Activated CD8-positive, alpha-beta memory T cell treated with anti-CD3 and anti-CD28 coated beads, Interleukin-2, amount 50 U/mL, for 24 hours (primary cell): ENCODE data around the gene CPD.
A peak's percentile ranks its signal among the peaks of the same experiment; 100 is the strongest.

ENCODE experiments used
- DNase-seq: peaks from one replicate; pipeline ENCODE4 v3.0.0-alpha.2; 2020; ENCODE audit errors: extremely low read depth

Gene CPD

DNA sequence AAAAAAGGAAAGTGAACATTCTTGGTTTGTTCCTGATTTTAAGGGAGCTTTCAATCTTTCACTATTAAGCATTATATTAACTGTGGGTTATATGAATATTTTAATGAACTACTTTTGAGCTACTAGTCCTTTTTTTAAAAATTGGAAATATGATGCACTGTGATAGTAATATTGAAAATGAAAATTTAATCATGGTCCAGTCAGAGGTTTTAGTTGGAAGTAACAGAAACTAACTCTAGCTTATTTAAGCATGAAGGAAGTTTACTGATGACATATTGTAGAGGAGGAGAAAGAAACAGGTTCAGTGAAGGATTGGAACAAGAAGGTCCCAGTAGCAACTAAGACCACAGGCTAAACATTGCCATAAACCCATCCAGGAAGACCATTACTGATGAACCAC is 24.0 kb upstream of the CPD start:
- no peak for DNase-seq

DNA sequence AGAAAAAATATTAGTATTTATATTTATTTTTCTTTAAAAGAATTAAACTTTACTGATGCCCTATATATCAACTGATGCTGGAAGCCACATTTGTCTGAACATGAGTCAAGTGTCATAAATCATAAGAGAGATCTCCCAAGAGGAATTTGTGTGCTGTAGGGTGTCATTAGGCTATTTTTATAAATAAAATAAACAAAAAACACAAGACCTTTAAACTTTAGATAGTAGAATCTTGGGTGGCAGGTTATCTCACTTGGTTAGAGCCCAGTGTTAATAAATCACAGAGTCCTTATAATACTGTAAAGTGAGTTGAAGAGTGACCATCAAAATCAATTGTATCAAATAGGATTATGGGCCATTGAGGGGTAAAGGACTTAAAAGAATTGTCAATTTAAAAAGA is 21.3 kb upstream of the CPD start:
- DNase-seq, result no peak

DNA sequence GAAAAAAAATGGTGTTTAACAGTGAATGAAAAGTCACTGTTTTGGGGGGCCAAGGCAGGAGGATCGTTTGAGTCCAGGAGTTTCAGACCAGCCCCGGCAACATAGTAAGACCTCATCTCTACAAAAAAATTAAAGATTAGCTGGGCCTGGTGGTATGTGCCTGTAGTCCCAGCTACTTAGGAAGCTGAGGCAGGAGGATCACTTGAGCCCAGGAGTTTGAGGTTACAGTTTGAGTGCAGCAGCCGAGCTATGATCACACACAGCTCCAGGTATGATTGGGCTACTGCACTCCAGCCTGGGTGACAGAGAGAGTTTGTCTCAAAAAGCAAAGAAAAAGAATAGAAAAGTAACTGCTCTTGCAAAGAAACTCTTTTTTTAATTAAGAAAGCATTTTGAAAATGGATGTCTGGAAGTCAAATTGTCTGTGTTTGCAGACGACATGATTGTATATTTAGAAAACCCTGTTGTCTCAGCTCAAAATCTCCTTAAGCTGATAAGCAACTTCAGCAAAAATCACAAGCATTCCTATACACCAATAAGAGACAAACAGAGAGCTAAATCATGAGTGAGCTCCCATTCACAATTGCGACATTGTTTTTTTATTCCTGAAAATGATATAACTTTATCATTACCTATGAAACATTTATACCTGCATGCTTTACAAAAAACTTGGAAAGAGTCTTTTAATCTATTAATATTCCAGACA is 20.5 kb upstream of the CPD start:
- no peak for DNase-seq

DNA sequence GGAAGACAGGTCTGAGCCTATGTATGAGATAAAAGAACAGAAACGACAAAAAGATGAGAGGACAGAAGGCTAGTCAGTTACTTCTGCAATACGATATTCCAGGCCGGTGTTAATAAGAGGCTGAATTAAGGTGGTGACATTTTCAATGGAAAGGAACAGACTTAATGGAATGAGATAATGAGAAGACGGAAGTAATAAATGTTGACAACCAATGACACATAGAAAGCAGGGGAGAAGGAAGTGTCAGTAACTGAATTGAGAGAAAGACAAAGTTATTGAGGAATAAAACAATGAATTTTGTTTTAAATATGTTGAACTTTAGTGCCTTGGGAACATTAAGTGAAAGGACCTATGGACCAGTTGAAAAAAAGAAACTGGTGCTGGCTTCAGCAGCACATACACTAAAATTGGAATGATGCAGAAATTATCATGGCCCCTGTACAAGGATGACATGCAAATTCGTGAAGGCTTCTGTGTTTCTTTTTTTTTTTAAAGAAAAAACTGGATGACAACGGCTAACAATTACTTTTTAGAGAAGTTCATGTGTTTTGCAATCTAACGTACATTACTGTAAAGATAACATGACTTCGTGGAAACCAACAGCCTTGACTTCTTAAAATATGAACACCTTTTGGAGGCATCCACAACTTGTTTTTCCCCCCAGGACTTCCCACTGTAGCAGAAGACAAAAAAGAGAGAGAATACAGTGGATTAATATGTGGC is 18.5 kb upstream of the CPD start:
- DNase-seq, result no peak

DNA sequence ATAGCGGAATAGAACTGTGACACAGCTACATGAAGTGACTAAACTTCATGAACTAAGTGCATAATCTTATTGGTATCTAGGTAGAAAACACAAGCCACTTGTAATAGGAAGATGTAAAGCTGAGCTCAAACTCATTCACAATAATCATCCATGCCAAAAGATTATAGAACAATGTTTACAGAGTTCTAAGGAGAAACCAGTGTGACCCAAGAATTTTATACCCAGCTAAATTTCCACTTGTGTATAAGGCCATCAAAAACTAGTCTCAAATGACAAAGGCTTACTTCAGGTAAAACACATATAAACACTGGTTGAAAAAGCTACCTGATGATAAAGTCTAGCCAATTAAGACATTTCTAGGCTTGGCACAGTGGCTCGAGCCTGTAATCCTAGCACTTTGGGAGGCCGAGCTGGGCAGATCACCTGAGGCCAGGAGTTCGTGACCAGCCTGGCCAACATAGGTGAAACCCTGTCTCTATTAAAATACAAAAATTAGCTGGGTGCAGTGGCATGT is 16.9 kb upstream of the CPD start:
- DNase-seq, result no peak

DNA sequence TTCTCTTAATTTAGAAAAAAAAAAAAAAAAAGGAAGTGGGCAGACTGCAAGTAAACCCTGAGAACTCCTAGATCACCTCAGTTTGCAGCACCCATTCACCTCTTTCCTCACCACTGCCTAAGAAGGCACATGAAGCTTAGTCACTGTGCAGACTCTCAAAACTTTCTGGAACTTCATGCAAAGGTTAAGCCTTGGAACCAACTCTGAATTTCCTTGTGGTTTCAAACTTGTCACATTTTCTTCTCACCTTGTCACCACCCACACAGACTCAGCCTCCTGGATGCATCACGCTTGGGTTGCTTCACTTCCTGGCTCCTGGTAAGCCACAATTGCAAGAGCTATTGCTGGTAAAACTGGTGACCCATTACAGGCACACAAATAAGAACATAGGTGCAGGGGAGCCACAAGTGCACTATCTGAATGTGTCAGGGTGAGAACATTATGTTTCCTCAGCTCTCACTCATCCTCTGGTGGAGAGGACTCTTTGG is 15.0 kb upstream of the CPD start:
- peak; percentile 75 for DNase-seq

DNA sequence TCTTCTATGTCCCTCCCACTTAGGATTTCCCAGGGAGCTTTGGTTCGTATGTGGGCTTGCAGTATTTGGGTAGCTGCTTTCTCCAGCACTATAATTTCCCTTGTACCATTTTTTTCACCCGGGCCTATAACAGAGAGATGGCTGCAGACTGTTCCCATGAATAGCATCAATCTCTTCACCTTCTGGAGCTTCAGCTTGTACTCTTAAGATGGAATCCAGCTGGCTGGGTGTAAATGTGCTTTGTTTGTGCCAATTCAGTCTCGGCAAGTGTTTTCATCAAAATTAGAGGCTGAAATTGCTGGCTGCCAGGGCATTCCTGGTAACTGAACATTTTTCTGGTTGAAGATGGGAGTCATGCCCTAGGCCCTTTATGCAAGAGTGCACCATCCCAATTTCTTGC is 12.2 kb upstream of the CPD start:
- DNase-seq, result no peak

DNA sequence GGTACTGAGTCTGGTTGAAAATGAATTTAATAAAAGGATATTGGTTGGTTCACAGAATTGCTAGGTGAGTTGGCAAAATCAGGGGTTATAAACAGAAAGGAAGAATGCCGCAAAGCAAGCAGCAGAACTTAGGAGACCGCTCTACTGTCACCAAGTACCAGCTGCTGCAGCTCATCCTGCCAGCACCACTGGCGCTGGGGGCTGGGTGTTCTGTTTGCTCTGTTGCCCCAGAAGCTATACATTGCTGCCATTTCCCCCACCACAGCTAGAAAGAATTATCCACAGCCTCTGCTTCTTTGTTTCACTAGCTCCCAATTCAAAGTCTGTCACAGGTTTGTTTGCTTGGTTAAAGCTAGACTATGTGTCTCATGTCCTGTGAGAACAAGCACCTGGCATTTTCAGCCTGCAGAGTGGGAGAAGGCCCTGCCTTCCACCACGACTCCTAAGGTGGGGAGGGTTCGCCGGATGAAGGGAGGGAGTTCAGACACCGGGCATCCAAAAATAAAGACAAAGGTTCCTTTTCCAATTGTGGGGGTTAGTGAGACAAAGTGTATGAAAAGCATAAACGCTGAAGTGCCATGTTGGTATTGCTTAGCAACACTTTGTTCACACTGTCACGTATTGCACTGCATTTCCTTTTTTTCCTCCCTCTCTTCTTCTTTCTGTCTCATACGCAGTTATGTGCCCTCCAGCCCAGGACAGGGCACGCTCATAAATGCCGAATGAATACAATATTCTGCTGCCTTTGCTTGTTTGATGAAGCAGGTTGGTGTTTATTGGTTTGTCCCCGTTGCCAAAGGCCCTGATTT is 9.6 kb upstream of the CPD start:
- DNase-seq, result no peak

DNA sequence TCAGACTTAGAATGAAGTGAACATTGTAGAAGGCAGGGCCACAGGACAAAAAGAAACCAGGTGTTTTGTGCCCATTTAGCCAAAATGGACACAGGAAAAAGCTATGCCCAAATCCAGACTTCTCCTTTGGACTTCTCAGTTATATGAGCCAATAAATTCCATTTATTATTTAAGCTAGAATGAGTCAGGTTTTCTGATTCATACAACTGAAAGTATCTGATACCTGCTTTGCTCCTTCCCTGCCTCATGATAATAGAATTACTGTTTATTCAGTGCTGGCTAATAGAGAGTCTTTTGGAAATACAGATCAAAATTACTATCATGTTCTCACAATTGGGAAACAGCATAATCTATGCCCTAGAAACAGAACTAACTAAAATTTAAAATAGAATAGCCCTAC is 8.7 kb upstream of the CPD start:
- DNase-seq, result no peak

DNA sequence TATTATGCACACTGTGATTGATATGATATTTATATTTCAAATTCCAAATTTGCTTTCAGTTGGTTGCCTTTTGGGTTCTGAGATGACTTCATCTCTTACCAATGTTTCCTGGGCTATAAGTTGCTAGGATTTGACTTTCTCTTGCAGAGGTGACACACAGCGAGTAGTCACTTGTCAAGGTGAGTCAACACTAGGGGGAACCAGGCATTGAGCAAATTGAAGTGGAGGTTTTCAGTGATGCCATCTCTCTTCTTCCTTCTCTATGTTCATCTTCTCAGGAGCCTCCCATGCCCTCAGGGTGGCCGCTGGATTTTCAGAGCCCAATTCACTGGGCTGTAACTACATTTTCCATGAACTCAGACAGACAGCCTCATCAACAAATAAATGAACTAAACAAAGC is 6.0 kb upstream of the CPD start:
- no peak for DNase-seq

DNA sequence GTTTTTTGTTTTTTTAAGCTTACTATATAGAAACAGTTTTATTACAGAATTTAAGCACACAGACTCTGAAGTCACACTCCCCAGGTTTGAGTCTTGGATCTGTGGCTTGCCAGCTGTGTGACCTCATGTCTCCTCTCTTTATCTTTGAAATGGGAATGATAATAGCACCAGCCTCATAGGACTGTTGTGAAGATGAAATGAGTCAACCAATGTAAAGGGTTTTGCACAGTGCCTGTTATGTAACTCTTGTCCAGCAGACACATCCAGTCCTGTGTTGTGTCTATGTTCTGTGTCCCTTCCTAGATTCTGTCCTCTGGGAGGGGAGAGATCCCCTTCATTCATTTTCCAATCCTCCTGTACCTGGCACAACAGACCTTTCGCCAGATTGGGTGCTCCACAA is 3.1 kb upstream of the CPD start:
- no peak for DNase-seq

DNA sequence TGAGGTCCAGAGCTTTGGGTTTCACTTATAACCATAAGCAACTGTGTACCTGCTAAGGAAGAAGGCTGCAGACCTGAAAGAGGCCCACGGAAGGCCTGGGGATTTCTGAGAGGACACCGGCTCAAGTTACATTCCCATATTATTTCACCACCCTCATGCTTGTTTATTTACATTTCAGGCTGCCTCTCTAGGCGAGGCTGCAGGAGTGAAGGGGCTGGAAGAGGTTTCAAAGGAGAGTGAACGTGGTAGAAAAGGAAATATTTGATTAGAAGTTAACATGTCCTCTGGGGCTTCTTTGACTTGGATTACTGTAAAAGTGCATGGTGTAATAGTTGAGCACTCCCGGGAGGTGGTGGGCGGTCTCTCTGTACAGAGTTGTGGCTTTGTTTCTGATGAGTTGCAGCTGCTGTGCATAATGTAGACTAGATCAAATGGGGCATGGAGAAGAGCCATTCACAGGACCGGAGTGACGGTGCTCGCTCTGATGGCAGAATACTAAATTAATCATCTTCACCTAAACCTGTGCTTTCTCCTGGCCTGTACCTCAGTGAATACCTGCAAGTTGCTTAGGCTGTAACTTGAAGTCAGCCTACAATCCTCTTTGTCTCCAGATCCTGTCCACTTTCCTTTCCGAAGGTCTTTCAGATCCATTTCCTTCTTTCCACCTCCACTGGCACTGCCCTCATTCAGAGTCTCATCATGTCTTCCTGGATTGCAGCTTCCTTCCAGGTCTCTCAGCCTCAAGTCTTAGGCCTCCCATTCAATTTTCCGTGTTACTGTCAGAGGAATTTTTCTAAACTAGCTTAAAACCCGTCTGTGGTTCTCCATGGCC is 1.9 kb upstream of the CPD start:
- no peak for DNase-seq

DNA sequence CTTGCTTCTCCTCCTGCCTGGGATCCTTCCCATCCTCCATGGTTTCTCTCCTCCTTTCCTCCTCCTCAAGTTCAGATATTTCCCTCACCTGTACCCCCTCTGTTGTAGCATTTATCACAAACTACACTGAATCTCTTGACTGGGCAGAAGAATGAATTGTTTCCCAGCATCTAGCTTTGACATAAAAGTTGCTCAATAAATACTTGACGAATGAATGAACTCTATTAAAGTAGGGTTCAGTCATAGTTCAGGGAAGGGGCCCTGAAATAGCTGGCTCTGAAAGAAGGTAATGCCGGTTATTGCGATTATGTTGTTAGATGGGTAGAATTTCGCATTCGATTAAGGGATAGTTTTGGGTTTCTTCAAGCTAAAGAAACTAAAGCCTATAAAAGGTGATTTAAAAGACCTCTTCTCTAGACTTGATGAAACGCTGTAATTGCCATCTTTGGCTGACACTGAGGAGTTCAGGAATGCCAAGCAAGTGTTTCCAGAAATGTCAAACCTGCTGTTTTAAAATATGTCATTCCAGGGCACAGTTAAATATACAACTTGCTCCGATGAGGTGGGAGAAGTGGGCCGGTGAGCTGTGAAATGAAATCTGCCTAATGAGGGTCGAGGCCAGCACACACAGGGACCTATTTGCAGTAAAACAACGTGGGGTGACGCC is 1.0 kb upstream of the CPD start:
- no peak for DNase-seq

DNA sequence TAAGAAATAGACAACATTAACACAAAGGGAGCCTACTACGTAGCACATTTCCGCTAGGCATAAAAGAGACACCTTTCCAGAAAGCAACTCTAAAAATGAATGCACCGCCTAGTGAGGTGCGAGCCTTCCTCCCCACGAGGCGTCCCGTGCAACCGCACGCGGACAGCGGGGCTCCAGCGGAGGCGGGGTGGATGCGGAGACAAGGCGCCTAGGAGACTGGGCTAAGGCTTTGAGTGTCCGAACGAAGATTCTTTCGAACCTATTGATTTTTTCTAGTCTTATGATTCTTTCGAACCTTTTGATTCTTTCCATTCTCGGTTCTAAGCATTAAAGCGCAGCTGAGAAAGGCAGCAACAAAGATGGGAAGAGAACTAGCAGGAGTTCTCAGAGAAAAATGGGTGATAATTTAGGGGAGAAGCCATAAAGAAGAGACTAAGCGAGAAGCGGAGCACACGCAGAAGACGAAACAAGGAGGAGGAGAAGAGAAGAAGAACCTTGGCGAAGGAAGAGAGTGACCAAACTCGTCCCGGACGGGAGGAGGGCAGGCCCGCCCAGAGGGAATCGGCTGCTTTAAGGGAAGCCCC is 394 bp upstream of the CPD start:
- no peak for DNase-seq

DNA sequence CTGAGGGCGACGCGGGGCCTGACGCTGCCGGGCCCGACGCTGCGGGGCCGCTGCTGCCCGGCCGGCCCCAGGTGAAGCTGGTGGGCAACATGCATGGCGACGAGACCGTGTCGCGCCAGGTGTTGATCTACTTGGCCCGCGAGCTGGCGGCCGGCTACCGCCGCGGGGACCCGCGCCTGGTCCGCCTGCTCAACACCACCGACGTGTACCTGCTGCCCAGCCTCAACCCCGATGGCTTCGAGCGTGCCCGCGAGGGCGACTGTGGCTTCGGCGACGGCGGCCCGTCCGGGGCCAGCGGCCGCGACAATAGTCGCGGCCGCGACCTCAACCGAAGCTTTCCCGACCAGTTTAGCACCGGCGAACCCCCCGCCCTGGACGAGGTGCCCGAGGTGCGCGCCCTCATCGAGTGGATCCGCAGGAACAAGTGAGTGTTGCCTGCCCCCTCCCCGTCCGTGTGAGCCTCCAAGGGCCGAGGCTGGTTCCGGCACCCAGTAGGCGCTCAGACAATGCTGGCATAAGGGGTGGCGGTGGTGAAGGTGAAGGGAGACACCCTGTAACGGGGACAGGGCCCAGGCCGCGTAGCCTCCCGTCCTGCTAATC is 676 bp downstream of the CPD start:
- DNase-seq, result no peak

DNA sequence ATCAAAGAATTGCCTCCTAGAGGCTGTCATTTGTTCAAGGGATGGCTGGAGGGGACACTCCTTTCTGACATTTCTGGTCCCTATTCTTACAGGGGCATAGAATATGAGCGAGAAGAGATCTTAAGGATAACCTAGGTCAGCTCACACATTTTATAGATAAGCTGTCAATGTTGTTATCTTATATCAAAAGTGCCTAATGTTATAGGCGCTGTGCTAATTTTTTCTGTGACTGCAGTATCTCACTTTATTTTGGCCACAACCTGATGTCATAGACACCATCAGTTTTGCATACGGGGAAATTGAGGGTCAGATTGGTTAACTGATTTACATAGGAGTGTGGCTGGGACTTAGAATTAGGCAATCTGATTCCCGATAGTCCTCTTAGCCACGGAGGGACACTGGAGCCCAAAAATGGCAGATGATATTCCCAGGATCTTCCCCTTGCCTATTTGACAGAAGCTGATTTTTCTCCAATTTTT is 1.2 kb downstream of the CPD start:
- DNase-seq, result no peak

DNA sequence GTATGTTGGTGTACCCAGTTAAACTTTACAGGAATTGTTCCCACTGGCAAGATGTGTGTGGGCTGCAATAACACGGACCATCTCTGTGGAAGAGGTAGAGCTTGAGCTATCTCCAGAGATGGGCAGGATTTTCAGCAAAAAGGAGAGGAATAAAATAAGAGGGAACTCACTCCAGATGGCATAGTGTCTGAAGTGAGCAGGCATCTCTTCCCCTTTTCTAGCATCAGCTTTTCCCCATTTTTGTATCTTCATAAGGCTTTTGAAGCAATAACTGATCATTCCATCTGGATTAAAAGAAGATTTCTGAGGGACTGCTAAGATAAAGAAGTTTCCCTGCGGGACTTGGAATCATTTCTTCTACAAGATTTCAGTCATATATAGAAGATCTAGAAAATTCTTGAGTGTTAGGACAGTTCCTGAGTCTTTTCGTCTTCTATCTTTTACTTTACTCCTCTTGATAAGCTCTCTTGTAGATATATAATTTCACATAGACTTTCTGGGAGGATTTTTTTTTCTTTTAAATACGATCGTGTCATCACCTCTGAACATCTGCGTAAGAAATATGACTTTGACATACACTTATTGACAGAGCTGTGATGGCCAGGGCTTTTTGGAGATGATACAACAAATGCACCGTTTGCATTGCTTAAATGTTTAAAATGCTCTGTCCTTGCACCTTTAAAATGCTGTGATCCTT is 2.1 kb downstream of the CPD start:
- DNase-seq, result no peak

DNA sequence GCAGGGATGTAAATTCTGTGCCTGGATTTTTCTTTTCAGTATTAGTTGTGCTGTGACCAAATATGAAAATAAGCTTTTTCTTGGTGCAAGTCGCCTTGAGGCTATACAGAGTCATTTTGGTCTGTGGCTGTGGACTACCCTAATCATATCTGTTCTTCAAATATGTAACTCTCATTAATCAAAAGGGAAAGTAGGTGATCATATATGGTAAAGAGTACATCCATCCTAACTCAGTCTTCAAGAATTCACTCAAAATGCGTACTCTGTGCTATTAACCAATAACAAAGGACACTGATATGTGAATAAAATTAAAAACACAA is 2.6 kb downstream of the CPD start:
- no peak for DNase-seq

DNA sequence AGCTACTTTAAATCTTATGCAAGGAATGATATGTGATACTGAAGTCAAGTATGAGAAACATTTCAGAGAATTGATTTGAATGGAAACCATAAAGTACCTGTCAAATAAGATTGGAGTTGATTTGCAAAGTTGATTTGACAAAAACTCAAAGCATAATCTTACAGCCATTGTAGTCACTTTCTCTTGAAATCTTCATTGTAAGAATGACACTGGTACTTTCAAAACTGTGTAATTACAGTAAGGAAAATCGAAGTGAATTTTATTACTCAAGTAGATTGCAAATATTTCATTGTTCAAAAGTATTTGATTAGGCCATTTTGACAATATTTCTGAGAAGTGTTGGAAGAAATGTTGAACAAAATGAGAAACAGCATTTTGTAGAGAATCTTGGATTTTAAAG is 3.6 kb downstream of the CPD start:
- DNase-seq, result no peak
